GM18519 (cell line): ENCODE measurements around the gene ITPRID2.

Source experiments
- ATAC-seq: cut with Tn5 transposase; IDR thresholded peaks from one replicate; pipeline ENCODE4 v1.9.1; 2021; ENCODE audit warnings: mild to moderate bottlenecking, moderate library complexity; ENCODE audit not compliant: unreplicated experiment, low FRiP score

The ITPRID2 gene

DNA sequence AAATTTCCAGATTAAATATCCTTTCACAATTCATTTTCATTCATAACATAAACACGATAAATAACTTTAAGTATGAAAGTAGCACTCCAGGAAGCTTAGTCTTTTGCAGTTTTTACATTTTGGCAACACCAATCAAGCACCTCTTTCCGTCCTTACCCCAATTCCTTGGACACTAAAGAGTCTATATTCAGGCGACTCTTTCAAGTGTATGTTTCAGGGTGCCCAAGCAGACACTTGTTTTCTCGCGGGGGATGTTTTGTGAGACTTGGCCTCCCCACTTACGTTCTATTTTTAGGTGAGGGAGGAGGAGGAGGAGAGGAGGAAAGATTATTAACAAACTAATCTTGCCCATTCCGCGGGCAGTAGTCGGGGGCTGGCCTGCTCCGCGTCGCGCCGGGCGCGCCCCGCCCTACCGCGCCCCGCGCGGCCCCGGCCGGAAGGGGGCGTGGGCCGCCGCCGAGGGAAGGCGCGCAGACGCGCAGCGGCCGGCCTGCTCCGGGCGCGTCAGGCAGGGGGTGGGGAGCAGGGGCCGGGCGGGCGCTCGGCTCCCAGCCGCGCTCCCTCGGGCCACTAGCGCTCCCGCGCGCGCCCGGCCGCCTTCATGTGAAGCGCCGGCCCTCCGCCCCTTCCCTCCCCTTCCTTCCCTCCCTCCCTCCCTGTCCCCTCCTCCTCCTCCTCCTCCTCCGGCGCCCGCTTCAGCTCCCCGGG lies at the start of gene ITPRID2:
Gene ITPRID2 (plus strand): TSS at position 473 of the 708 bp plus-strand sequence. CDS start 337 bp downstream, outside the sequence.
- ATAC-seq = peak; percentile 86

DNA sequence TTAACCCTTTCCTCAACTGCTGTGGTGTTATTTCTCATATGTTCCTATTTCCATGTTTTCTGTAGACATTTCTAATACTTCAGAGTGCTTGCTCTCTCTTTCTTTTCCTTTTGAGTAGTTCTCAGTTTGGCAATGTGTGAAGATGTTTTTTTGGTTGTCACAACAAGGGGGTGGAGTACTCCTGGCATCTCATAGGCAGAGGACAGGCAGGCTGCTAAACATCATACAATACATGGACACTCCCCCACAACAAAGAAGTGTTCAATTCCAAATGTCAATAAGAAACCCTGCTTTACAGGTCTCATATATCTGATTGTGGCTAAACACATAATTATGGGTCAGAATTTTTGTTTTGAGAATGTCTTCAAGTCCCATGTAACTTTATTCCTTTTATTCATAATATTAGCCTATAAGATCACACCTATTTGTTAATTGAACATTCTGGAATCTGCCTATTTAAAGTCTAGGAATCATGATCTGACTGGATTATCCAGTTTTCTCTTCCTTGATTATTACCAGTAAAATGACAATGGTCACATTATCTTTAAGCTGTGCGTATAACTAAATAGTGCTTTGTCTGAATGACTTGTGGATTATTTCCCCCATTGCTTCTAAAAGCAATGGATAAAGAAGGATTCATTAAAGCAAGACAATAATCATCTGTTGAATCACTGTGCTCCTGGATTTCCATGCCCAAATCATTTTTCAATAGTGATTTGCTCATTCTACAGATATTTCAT lies 46.8 kb upstream of the ITPRID2 start:
- no peak for ATAC-seq

GRCh38 chr2:181846399-181847197 lies 44.9 kb upstream of the ITPRID2 start:
- no peak for ATAC-seq

DNA sequence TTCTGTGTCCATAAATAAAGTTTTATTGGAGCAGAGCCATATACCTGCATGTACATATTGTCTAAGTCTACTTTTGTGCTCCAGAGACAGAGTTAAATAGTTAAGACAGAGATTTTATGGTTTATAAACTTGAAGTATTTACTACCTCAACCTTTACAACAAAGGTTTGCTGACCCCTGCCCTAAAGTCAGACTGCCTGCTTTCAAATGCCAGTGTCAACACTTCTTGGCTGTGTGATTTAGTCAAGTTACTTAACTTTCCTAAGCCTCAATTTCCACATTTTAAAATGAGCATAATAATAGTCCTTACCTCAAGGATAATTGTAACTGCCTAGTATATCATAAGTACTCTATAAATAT lies 44.4 kb upstream of the ITPRID2 start:
- no peak for ATAC-seq

GRCh38 chr2:181847702-181848101 lies 43.8 kb upstream of the ITPRID2 start:
- ATAC-seq = no peak

DNA sequence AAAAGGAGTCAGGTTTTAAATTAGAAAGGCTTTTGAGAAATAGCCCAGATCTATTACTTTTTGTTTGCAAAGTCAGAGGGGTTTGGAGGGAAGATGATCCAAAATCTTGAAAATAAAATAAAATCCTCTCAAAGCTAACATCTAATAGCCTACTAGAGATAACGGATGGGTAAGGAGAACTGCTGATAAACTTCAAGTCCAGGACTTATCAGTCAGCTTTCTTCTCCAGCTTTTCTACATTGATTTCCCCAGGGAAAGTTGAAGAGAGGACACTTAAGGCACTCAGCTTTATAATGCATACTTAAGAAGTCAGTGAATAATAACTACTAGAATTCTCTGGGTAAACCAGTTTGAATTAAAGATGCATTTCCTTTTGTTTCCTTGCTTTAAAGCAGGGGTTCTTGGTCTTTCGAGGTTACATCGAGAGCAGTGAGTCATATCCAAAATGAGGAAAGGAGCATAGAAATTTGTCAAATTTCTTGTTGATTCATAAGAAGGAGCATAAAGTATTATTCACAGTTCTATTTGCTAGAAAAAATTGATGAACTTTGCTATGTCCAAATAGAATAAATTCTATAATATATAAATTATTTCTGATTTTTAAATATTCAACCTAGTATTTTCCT lies 43.2 kb upstream of the ITPRID2 start:
- no peak for ATAC-seq

- no peak for ATAC-seq
Measured at GRCh38 chr2:181849601-181850000, 41.9 kb upstream of the ITPRID2 start.

GRCh38 chr2:181850936-181851560 lies 40.5 kb upstream of the ITPRID2 start:
- no peak for ATAC-seq

DNA sequence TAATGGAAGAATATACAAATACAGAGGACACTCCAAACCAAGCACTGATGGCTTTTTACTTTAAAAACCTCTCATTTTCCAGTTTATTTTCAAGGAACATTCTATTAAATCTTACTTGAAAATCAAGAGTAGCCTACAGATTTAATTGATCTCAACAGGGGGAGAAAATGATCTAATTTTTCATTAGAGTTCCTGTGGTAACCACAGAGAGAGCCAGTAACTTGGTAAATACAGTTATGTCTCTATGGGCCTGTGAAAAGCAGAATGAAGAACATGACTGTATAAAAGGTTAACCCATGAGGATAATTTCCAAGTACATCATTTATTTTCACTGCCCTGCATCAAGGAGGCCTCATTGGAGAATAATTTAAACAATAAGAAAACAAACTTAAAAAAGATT lies 39.8 kb upstream of the ITPRID2 start:
- ATAC-seq = no peak

DNA sequence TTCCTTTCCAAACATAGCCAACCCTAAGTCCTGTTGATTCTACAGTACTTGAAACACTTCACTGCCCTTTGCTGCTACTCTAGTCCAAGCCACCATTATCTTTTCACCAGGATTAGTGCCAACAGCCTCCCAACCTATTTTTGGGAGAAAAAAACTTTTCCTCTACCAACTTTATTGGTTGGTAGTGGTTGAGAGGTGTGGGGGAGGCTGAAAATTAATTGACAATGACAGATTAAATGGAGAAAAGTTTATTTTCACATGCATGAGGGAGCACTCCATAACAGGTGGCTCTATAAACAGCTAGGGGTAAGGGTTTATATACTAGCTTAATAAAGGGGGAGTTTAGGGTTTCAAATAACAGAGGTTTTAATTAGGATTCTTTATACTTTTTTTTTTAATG lies 37.8 kb upstream of the ITPRID2 start:
- ATAC-seq = no peak

- no peak for ATAC-seq
Measured at GRCh38 chr2:181857483-181857882, 34.0 kb upstream of the ITPRID2 start.

- ATAC-seq = no peak
Measured at GRCh38 chr2:181858600-181858999, 32.9 kb upstream of the ITPRID2 start.

- no peak for ATAC-seq
Measured at GRCh38 chr2:181859123-181859522, 32.4 kb upstream of the ITPRID2 start.

DNA sequence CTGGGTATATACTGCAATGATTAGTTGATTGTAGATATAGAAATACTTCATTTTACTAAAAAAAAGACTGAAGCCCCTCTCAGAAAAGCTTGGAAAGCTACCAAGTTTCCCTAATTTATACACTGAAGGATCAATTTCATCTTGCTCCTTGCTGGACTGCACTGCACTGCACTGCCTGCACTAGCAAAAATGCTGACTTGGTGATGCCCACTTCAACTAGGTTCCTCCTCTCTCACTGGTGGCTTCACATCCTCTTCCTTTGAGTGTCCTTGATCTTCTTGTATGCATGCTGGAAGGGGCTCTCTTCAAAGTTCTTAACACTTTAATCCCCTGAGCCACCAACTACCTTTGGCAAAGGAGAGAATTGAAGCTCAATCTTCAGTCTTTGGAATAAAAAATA lies 31.7 kb upstream of the ITPRID2 start:
- no peak for ATAC-seq

- no peak for ATAC-seq
Measured at GRCh38 chr2:181861379-181861778, 30.2 kb upstream of the ITPRID2 start.

- no peak for ATAC-seq
Measured at GRCh38 chr2:181862583-181863281, 28.8 kb upstream of the ITPRID2 start.

- no peak for ATAC-seq
Measured at GRCh38 chr2:181872178-181872577, 19.4 kb upstream of the ITPRID2 start.

DNA sequence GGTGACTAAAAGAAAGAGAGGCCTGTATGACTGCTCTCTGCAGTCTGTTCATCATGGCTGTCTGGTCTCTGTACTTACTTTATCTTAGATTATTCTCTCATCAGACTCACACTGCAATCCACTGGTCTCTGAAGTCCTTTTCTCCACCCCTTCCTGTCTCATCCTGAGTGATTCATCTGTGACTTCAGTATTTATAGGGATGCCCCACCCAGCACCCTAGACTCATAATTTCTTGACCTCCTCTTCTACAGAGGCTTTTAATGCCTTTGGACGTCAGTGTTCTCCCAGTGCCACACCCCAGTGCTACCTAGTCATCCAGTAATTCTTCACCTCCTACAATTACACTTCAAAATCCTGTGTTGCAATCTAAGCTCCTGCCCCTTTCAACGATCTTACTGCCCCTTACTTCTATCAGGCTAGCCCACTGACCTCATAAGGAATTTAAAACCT lies 14.9 kb upstream of the ITPRID2 start:
- no peak for ATAC-seq

- ATAC-seq = no peak
Measured at GRCh38 chr2:181877181-181877664, 14.3 kb upstream of the ITPRID2 start.

DNA sequence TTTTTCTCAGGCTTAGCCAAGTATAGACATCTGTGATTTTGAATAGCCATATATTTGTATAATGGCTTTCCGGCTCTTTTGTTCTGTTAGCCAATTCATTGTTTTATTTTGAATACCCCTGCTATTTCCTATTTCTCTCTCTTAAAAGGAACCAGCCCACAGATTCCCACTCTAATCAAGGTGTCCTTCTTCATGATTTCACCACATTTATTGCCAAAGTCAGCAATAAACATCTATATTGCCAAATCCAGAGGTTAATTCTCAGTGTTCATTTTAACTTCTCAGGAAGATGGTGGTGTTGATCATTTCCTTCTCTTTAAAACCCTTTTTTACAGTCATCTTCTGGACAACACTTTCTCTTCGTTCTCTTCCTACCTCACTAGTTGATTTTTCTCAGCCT lies 13.1 kb upstream of the ITPRID2 start:
- ATAC-seq = no peak
